ENCODE results near the gene CUTC.
"Not testable (repeated sequence)": the region's sequence is repeated elsewhere in the genome, so short reads cannot be mapped to it uniquely, and the experiment has no call there.

CUTC gene

GRCh38 chr10:99743841-99744240, 11.8 kb downstream of the CUTC start:
- no peak for DNase-seq

- not testable (repeated sequence) for DNase-seq
Measured at GRCh38 chr10:99746166-99746565, 14.1 kb downstream of the CUTC start.

- DNase-seq, result no peak
Measured at GRCh38 chr10:99748823-99749451, 16.9 kb downstream of the CUTC start.

- DNase-seq, result no peak
Measured at GRCh38 chr10:99750641-99751040, 18.6 kb downstream of the CUTC start.

- DNase-seq, result no peak
Measured at GRCh38 chr10:99754670-99755069, 22.6 kb downstream of the CUTC start.

GRCh38 chr10:99756159-99756558, 24.1 kb downstream of the CUTC start:
- DNase-seq, result no peak

- DNase-seq, result no peak
Measured at GRCh38 chr10:99758211-99758891, 26.3 kb downstream of the CUTC start.

GRCh38 chr10:99760321-99760720, 28.3 kb downstream of the CUTC start:
- no peak for DNase-seq

GRCh38 chr10:99761365-99761764, 29.3 kb downstream of the CUTC start:
- no peak for DNase-seq

GRCh38 chr10:99765672-99766301, 33.8 kb downstream of the CUTC start:
- DNase-seq, result no peak

GRCh38 chr10:99766302-99766681, 34.3 kb downstream of the CUTC start:
- no peak for DNase-seq

GRCh38 chr10:99767901-99768300, 35.9 kb downstream of the CUTC start:
- DNase-seq, result no peak

- DNase-seq, result no peak
Measured at GRCh38 chr10:99768556-99768955, 36.5 kb downstream of the CUTC start.

- no peak for DNase-seq
Measured at GRCh38 chr10:99769706-99770105, 37.7 kb downstream of the CUTC start.

GRCh38 chr10:99770408-99771045, 38.5 kb downstream of the CUTC start:
- DNase-seq, result no peak

- no peak for DNase-seq
Measured at GRCh38 chr10:99775850-99776249, 43.8 kb downstream of the CUTC start.

- no peak for DNase-seq
Measured at GRCh38 chr10:99777918-99778714, 46.1 kb downstream of the CUTC start.

GRCh38 chr10:99779335-99779734, 47.3 kb downstream of the CUTC start:
- DNase-seq, result no peak

- no peak for DNase-seq
Measured at GRCh38 chr10:99781734-99782429, 49.8 kb downstream of the CUTC start.

- no peak for DNase-seq
Measured at GRCh38 chr10:99782447-99783286, 50.6 kb downstream of the CUTC start, which contains the start of gene ABCC2. TSS of gene ABCC2 (plus strand) at chr10:99782640. CDS start at chr10:99782845, 205 bp downstream.

- DNase-seq, result no peak
Measured at GRCh38 chr10:99784016-99784726, 52.1 kb downstream of the CUTC start.

Data from SHP77 treated with DMSO at 0.1 percent for 48 hours (cell line).